GM21717 (cell line): ENCODE measurements around the gene CPSF3.

Experiments used
- ATAC-seq: cut with Tn5 transposase; IDR thresholded peaks from one replicate; pipeline ENCODE4 v1.9.1; 2021; ENCODE audit warnings: mild to moderate bottlenecking, moderate library complexity; ENCODE audit not compliant: unreplicated experiment

CPSF3 gene

DNA sequence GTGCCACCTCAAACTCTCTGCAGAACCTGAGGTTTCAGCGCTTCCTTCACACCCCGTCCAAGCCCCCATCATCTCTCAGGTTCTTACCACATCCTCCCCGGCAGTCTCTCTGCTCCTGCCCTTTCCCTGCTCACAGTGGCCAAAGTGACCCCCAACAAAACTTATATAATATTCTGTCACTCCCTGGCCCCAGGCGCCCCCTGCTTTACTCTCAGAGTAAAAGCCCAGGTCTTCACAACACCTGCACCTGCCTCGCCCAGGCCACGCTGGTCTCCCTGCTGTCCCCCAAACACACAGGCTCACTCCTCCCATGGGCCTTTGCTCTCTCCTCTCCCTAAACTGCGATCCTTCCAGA lies 6.5 kb upstream of the CPSF3 start:
- no peak for ATAC-seq

DNA sequence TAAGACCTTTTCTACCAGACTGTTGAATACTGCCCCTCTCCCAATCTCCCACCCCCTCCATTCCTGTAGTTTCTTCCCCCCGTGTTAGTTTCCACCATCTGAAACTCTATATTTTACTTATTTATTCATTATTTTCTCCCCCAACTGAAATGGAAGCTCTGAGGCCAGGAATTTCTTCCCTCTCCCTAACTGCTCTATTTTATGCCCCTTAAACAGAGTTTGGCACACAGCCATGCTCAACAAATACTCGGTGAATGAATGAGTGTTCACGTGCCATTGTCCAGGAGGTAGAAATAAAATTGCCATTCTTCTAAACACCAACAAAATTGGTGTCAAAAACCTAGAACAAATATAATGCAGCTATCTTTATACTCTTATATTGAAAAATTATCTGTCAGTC lies 5.7 kb upstream of the CPSF3 start:
- ATAC-seq, result no peak

DNA sequence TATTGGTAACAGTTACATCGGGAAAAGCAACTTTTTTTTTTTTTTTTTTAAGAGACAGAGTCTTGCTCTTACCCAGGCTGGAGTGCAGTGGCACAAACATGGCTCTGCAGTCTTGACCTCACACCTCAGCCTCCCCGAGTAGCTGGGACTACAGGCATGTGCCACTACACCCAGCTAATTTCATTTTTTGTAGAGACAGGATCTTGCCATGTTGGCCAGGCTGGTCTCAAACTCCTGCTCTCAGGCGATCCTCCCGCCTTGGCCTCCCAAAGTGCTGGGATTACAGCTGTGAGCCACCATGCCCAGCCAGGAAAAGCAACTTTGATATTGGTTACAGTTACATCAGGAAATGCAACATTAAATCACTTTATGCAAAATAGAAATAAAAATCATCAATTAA lies 4.7 kb upstream of the CPSF3 start:
- ATAC-seq, result no peak

DNA sequence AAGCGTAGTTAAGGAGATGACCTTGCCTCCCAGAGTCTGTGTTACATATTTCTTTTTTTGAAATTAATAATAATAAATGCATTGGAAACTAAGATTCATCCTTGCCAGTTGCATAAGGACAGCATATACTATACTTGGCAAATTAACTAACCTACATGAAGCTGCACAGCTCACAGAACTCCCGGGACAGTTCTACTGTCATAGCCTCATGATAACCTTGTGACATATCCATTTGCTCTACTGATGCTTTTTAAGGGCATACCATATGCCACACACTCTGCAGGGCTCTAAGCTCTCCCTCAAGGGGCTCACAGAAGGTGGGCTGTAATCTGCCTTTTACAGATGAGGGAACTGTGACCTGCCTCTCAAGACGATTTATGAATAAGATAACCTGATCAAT lies 3.9 kb upstream of the CPSF3 start:
- ATAC-seq, result no peak

DNA sequence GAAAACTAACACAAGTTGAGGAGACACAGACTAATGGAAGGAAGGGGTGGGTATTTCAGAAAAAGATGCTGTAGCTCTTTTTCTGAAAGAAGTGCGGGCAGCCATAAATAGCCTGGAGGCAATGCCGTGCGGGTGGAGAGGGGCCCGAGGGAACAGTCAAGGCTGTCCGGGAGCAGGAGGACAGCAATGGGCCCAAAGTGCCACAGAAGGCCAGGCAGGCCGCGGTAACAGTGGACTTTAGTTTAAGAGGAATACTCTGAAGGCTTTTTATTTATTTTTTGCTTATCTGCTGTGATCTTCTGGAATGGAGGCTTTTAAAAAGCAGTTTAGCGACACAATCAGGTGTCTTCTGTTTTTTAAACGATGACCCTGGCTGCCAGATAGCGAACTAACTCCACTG lies 3.0 kb upstream of the CPSF3 start:
- no peak for ATAC-seq

DNA sequence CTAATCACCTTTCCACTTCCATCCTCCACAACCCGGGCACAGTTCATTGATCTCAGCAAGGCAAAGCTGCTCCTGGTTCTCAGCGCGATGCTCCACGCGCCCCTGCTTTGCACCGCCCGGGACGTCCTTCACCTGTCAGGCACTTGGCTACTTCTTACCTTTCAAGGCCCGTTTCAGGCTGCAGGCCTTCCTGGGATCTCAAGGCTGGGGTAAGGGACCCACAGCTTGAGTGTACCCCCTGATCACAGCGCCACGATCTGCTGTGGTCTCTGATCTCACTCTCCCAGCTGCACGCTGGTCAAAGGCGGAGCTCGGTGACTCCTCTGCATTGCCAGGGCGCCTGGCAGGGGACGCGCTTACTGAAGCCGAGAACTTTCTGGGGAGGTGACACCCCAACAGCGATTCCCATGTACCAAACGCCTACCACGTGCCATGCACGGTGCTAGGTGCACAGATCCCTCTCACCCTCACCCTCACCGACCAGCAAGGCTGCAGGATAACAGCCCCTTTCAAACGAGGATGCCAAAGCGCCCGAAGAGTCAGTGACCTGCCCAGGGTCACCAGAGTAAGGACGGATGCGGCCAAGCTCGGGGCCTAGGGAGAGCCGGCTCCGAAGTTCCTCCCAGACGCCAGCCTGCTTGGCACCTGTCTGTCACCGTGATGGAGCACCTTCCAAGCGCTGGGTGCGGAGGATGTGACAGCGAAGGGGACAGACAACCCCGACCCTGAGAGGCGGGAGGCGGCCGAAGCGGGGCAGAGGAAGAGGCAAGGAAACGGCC lies 944 bp upstream of the CPSF3 start:
- ATAC-seq, result peak; percentile 29

DNA sequence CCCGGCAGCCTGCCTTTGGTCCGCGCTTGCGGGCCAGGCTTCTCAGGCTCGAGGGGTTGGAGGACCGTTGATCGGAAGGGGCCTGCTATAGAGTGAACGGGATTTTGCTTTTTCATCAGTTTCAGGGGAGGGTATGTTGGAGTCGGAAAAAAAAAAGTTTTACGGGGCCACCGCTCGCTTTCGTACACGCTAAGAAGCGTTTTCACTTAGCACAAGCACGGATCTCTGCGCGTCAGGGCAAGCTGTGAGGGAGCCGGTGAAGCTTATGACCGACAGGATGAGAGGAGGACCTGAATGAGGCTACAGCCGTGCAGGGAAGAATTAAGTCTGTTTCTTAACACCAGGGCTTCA lies 443 bp downstream of the CPSF3 start:
- peak; percentile 7 for ATAC-seq

DNA sequence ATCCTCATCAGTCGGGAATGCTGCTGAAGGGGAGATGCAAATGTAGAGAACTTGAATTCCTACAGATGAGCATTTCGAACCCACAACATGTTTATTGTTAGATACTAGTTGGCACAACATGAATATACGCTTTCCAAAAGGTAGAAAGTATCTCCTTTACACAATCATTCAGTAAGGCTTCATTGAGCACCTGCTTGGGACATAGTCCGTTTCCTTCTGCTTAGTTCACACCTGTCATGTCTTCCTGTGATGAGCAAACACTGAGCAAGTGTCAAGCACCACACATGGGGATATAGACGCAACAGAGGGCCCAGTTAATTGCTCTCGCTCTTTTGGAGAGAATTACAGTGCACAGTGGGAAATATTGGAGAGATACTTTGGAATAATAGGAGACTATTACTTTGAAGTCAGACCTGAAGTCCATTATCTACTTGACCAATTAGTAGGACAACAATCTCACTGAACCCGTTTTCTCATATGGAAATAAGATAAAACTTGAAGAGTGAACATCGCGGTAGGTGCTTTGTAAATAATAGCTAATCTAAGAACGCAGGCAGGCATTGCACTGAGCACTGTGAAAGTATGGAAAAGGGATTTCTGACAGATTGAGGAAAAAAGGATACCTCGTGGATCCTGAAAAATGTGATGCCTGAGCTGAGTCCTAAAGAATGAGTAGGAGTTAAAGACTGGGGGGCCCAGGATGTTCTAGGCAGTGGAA lies 1.2 kb downstream of the CPSF3 start:
- ATAC-seq, result no peak

DNA sequence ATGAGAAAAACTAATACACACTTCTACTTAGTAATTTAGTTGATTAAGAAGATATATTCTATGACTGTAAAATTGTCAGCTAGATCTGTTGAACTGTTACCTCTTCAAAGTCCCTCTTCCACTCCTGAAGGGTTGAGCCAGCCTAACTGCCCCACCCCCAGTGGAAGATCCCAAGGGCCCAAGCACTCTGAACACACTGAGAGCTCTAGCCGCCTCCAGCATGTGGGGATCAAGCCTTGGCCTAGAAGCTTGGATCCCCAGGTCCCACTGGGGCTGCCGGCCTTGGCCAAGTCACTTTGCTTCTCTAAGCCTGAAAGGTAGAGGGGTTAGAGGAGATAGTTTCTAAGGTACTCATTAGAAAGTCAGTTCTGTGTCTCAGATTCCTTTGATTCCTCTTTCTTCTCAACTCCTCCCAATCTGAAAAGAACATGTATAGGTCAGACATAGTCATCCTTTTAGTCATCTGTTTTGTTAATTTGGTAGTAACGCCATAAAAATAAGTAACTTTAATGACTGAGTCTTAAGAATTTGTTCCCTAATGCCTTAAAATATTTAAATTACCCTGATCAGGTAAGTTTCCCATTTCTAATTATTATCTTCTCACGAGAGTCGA lies 5.6 kb downstream of the CPSF3 start:
- ATAC-seq, result no peak

DNA sequence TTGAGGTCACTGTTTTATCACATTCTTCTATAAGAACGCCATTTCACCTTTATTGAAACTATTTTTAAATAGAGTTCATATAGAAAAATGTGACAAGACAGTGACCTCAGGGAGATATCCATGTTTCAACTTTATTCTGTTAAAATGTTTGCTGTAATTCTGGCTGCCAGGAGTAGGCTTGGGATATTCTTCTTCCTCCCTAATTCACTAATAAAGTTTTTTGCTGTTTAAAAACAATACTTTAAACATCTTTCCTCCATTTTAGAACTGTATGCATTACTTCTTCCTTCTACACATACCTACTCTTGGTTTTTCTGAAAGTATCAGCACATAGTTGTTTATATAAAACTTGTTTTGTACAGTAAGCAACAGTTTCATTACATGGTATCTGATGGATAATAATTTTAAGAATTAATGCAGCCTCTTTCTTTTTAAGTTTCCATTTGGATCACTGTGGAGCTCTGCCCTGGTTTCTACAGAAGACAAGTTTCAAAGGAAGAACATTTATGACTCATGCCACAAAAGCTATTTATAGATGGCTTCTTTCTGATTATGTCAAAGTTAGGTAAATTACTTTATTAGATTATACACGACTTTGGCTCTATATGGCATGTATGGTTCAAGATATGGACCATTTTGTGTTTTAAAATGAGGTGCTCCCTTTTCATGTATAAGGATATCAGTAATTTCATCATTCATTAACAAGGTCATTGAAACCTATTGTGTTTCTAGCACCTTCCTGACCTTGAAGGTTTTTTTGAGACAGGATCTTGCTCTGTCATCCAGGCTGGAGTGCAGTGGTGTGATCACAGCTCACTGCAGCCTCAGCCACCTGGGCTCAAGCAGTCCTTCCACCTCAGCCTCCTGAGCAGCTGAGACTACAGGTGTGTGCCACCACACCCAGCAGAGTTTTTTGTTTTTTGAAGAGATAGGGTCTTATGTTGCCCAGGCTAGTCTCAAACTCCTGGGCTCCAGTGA lies 7.2 kb downstream of the CPSF3 start:
- no peak for ATAC-seq

DNA sequence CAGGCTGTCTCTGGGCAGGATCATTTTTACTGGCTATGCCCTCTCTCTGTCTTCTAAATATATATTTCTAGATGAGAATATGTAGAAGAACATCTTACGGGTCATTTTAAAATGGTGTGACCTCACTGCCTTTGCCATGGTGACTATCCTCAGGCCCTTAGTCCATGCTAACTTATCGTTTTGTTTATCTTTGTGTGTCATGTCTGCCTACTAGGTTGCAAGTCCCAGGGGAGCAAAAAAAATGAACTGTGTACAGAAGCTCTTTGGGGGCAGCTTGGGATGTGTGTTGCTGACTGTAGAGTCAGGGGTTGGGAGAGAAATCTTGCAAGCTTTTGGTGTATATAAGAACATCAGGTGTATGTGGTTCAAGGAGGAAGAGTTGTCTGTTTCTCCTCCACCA lies 11.0 kb downstream of the CPSF3 start:
- ATAC-seq, result no peak

DNA sequence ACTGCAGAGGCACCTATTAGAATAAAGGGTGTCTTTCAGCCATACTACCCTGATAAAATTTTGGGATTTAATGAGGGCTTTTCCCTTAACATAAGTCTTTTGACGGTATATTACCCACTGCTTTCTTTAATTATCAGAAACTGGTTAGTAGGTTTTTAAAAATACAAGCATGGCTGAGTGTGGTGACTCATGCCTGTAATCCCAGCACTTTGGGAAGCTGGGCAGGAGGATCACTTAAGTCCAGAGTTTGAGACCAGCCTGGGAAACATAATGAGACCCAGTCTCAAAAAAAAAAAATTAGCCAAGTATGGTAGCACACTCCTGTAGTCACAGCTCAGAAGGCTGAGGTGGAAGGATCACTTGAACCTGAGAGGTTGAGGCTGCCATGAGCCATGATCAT lies 16.1 kb downstream of the CPSF3 start:
- ATAC-seq, result no peak

DNA sequence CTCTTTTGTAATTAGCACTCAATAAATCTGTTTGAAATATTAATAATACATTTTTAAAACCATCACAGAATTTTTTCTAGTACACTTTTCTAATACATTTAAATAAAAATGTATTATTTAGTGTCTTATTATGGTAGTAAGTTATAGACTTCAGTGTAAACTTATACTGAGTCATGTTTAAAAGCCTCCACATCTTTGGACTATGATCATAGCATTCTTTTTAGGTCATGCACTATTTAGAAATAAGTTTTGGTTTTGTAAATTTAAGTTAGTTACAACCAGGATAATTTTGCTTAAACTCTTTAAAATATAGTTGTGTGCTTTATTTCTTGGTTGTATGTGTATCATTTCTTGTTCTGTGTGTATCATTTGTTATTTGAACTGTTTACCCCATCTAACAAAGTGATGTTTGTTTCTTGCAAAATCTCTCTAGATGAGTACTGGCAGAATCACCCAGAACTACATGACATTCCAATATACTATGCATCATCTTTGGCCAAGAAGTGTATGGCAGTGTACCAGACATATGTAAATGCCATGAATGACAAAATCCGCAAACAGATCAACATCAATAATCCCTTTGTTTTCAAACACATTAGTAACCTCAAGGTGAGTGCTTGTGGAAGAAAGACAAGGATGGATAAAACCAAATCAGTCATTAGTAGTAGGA lies 16.7 kb downstream of the CPSF3 start:
- no peak for ATAC-seq

DNA sequence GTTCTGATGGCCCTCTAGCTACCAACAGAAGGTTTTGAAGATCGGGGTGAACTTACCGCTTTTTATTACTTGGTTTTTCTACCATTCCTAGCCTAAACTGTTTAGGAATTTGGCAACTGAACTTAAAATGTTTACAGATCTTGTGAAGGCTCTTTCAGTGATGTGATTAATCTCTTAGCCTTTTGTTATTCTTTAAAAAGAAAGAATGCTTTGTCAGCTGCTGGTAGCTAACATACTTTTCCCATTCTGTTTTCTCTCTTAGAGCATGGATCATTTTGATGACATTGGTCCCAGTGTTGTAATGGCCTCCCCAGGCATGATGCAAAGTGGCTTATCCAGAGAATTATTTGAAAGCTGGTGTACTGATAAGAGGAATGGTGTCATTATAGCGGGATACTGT lies 18.1 kb downstream of the CPSF3 start:
- no peak for ATAC-seq

DNA sequence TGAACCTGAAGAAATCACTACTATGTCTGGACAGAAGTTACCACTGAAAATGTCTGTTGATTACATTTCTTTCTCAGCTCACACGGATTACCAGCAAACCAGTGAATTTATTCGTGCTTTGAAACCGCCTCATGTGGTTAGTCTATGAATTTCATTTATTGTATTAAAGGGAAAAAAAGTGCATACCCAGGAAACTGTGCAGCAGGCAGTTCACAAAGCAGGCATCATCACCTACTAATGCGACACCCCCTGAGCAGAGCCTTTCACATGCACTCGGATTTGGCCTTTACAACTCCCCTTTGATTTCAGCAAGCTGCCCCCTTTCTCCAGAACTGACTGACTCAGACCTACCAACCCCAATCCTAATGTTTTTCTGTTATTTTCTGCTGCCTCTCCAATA lies 20.1 kb downstream of the CPSF3 start:
- no peak for ATAC-seq

DNA sequence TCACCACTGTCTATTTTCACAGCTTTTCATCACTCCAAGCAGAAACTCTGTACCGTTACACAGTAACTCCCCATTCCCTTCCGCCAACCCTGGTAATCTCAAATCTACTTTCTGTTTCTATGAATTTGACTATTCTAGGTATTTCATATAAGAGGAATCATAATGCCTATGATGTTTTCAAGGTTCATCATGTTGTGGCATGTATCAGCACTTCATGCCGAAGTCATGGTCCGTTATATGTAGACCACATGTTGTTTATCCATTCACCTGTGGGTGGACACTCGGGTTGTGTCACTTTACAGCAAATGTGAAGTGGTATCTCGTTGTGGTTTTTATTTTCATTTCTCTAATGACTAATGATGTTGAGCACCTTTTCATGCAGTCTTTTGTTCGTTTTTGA lies 21.6 kb downstream of the CPSF3 start:
- no peak for ATAC-seq

DNA sequence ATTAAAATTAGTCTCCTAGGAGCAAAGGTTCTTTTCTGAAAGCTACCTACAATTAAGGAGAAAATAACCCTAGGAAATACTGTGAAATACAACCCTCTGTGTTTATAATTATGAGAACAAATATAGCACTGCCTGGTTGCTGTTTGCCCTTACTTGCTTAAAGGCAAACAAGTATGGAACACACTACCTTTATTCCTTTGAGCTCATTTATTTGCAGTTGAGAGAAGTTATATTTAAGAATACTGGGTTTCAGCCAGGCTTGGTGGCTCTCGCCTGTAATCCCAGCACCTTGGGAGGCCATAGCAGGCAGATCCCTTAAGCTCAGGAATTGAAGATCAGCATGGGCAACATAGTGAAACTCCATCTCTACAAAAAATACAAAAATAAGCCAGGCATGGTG lies 27.8 kb downstream of the CPSF3 start:
- no peak for ATAC-seq

DNA sequence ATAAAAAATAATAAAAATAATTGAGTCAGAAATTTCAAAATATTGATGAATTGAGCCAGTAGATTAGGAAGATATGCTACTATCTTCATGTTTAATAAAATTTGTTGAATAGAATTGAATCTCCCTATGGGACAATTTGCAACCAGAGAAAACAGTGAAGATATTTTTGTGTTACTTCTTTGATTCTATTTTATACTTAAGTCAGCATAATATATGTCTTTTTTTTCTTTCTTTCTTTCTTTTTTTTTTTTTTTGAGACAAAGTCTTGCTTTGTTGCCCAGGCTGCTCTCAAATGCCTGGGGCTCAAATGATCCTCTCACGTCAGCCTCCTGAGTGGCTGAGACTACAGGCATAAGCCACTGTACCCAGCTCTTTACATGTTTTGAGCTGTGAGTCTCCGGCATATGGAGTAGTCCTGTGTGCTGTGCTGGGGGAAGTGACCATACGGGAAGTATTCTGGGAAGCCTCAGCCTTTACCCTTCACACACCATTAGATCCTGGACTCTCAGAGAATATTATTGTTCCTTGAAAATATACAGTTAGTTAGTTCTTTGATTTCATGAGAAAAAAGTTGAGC lies 37.1 kb downstream of the CPSF3 start:
- ATAC-seq, result no peak

DNA sequence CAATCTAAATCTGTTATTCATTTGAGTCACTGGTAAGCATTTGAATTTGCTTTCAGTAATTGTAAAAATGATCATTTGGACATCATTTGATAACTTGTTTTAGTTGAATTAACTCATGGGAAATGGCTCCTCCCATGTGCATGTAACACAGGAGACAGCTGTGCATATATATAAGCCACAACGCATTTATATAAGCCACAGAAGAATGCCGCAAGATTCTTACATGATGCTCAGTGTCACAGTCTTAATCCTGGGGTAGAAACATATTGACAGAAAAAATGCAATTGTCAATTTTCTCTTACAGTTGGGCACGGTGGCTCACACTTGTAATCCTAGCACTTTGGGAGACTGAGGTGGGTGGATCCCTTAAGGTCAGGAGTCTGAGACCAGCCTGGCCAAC lies 37.6 kb downstream of the CPSF3 start:
- no peak for ATAC-seq

DNA sequence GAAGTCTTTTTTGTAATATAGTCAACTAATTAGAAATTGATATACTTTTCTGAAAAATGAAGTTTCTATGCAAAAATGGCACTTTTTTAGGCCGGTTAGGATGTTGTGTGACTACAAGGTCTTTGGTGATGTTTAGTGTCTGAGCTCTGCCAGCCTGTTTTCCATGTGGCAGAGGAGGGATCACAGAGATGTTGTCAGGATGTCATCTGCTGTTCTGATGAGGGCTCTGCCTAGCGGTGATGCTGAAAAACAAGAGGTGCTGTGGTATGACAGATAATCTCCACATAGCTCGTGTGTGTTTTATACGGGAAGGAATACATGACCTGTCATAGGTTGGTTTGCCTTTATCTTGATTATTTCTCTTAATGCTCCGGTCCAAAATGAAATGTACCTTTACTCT lies 38.9 kb downstream of the CPSF3 start:
- ATAC-seq, result no peak
